HEK293T (cell line): ENCODE data around the gene GRID1.

Experiments
- CTCF ChIA-PET: fragments of 350-600 bp; formaldehyde crosslinking; extraction: SDS; loops from one replicate; lab custom pipeline; 2021; ENCODE audit warnings: antibody characterized with exemption, inconsistent platforms; lab: Yijun Ruan, JAX
- POLR2A ChIA-PET: fragments of 350-600 bp; formaldehyde crosslinking; extraction: SDS; loops from one replicate; lab custom pipeline; 2020; ENCODE audit warnings: antibody characterized with exemption, inconsistent platforms; lab: Yijun Ruan, JAX
- DNase-seq: peaks from one replicate; pipeline ENCODE4 v3.0.0; 2012; ENCODE audit warnings: mixed read lengths; ENCODE audit errors: extremely low spot score
- ARNT ChIP-seq: fragments of 450-650 bp; IDR thresholded peaks from 2 replicates; pipeline ENCODE4 v1.6.1; 2017; ENCODE audit warnings: mild to moderate bottlenecking
- BHLHE40 ChIP-seq: fragments of 450-650 bp; IDR thresholded peaks from 2 replicates; pipeline ENCODE4 v1.6.1; 2016; ENCODE audit warnings: mild to moderate bottlenecking, moderate library complexity, borderline replicate concordance
- CTBP1 ChIP-seq: fragments of 450-650 bp; IDR thresholded peaks from 2 replicates; pipeline ENCODE4 v1.6.1; 2016; ENCODE audit warnings: borderline replicate concordance
- ELF4 ChIP-seq: fragments of 450-650 bp; IDR thresholded peaks from 2 replicates; pipeline ENCODE4 v1.6.1; 2017; ENCODE audit warnings: antibody characterized with exemption
- FOXA1 ChIP-seq: fragments of 450-650 bp; IDR thresholded peaks from 2 replicates; pipeline ENCODE4 v1.6.1; 2016; ENCODE audit warnings: mild to moderate bottlenecking
- FOXK2 ChIP-seq: fragments of 450-650 bp; IDR thresholded peaks from 2 replicates; pipeline ENCODE4 v1.6.1; 2016; ENCODE audit warnings: mild to moderate bottlenecking
- FOXM1 ChIP-seq: fragments of 450-650 bp; IDR thresholded peaks from 2 replicates; pipeline ENCODE4 v1.6.1; 2017; ENCODE audit warnings: mild to moderate bottlenecking, borderline replicate concordance
- HDGF ChIP-seq: fragments of 450-650 bp; IDR thresholded peaks from 2 replicates; pipeline ENCODE4 v1.6.1; 2017; ENCODE audit warnings: antibody characterized with exemption, borderline replicate concordance
- L3MBTL2 ChIP-seq: fragments of 450-650 bp; conservative IDR thresholded peaks from 2 replicates; pipeline ENCODE4 v1.6.1; 2016; ENCODE audit warnings: mild to moderate bottlenecking
- LEF1 ChIP-seq: fragments of 450-650 bp; IDR thresholded peaks from 2 replicates; pipeline ENCODE4 v1.6.1; 2017; ENCODE audit warnings: mild to moderate bottlenecking, borderline replicate concordance
- NFRKB ChIP-seq: fragments of 450-650 bp; IDR thresholded peaks from 2 replicates; pipeline ENCODE4 v1.6.1; 2016; ENCODE audit warnings: mild to moderate bottlenecking, moderate library complexity
- SP1 ChIP-seq: fragments of 450-650 bp; IDR thresholded peaks from 2 replicates; pipeline ENCODE4 v1.6.1; 2017
- SUZ12 ChIP-seq: fragments of 450-650 bp; IDR thresholded peaks from 2 replicates; pipeline ENCODE4 v1.6.1; 2016; ENCODE audit warnings: mild to moderate bottlenecking
- TARDBP ChIP-seq: fragments of 450-650 bp; IDR thresholded peaks from 2 replicates; pipeline ENCODE4 v1.6.1; 2016
- ZNF384 ChIP-seq: fragments of 450-650 bp; IDR thresholded peaks from 2 replicates; pipeline ENCODE4 v1.6.1; 2016
- TF ChIP-seq, protein P1 (sequence below): fragments of 450-650 bp; IDR thresholded peaks from 2 replicates; pipeline ENCODE4 v1.6.1; 2016

Gene GRID1

DNA sequence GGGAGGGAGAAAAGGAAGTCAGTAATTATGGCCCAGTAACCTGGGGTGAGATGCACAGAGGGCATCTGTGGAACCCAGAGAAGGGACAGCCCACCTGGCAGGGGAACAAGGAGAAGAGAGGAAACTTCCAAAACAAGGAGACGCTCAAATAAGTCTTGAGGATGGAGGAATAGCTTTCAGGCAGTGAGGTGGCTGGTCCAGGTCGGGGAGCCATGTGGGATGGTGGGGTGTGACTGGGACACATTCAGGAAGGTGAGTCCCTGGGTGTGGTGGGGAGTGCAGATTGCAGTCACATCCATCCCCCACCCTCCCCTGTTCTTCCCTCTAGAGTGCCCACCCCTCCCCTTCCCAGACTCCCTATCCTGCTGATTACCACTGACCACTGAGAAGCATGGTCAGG, 175.4 kb downstream of the GRID1 start:
- CTCF ChIA-PET, result interaction anchor here (0.6 to 0.9 kb wide), 2 partner anchors 36 to 1408 kb away, joined by 3 read pairs; no protein-coding TSS in a partner anchor

DNA sequence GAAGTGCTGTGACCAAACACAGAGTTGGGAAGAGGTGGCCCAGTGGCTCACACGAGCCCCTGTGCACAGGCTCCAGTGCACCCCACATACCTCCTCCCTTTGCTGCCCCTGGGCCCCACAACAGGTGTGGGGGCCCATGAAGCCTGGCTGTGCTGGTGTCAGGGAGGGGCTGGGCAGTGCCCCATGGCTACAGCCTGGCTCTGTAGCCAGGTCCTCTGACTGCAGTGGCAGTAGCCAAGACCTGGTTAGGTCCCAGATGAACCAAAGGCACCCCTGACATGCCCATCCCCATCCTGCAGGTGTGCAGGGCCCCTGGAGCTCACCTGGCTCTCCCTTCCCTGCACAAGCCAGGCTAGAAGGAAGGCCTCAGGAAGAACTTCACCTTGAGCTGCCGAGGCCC, 176.3 kb downstream of the GRID1 start:
- ChIA-PET CTCF (interaction anchor here (0.9 kb wide), 1 partner anchor 37 kb away, joined by 3 read pairs; no protein-coding TSS in a partner anchor), POLR2A (no interaction called here)

More for the DNA sequence above, 175.4 kb downstream of the GRID1 start:
- no peak for DNase-seq
- TF ChIP-seq SUZ12 (no peak), BHLHE40 (no peak), FOXA1 (no peak), ARNT (no peak), CTBP1 (no peak), ELF4 (no peak), ZNF384 (no peak), LEF1 (no peak), FOXM1 (no peak), HDGF (no peak), L3MBTL2 (no peak)
- TF ChIP-seq, protein P1, sequence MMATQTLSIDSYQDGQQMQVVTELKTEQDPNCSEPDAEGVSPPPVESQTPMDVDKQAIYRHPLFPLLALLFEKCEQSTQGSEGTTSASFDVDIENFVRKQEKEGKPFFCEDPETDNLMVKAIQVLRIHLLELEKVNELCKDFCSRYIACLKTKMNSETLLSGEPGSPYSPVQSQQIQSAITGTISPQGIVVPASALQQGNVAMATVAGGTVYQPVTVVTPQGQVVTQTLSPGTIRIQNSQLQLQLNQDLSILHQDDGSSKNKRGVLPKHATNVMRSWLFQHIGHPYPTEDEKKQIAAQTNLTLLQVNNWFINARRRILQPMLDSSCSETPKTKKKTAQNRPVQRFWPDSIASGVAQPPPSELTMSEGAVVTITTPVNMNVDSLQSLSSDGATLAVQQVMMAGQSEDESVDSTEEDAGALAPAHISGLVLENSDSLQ, result no peak
- POLR2A ChIA-PET, result no interaction called here

DNA sequence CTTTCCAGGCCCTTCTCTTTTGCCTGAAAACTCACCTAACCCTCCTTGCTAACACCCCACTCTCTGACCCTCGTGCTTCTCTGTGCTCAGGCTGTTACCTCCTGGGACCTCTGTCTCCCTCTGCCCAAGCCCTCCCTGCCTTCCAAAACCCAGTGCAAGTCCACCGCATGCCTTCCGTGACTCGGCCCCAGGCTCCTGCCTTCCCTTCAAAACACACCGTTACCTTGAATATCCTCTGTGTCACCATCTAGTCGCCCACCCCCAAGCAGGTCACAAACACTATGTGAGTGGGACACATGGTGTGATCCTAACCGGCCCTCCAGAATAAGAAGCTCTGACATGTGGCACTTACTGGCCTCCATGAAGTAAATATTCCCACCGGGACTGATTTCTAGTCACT, 176.7 kb downstream of the GRID1 start:
- TF ChIP-seq ARNT (no peak), ELF4 (no peak), SP1 (no peak), L3MBTL2 (no peak), NFRKB (no peak), LEF1 (no peak), CTBP1 (no peak), TARDBP (no peak), FOXM1 (no peak)
- TF ChIP-seq, protein P1, result no peak
- CTCF ChIA-PET, result no interaction called here
- POLR2A ChIA-PET, result no interaction called here
- no peak for DNase-seq

More for the DNA sequence above, 176.3 kb downstream of the GRID1 start:
- no peak for DNase-seq
- no peak for TF ChIP-seq FOXM1
- no peak for TF ChIP-seq NFRKB
- no peak for TF ChIP-seq ARNT
- no peak for TF ChIP-seq FOXA1
- no peak for TF ChIP-seq ZNF384
- no peak for TF ChIP-seq CTBP1

DNA sequence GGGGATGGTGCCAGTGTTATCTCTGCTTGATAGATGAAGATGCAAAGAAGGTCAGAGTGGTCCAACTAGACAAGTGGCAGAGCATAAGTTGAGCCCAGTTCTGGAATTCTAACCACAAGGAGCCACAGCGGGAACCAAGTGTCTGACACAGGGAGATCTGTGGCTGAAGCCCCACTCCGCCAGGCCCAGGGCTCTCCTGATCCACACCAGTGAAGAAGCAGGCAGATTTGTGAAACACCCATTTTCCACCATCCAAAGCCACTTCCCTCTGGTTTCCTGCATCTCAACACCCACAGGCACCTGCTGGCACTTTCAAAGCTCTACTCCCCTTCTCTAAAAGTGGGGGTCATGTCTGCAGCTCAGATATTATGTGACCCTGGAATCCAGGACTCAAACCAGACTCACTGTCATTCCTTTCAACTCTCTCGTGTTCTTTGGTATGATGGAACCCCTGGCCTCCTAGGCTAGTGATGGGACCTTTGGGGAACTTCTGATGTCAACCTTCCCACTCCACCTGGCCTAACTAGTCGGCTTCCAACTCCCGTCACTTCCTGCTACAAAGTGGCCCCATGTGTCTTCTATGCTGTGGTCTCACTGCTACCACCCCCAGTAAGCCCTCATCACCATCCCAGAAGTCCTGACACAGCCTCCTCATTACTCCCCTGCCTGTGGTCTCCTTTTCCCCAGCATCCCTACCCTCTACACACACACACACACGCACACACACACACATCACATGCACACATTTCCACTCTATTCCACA, 177.6 kb downstream of the GRID1 start:
- ChIA-PET CTCF (no interaction called here), POLR2A (no interaction called here)
- TF ChIP-seq FOXK2, result no peak
- TF ChIP-seq HDGF, result no peak
- no peak for TF ChIP-seq ARNT
- TF ChIP-seq SP1, result no peak
- TF ChIP-seq L3MBTL2, result no peak
- TF ChIP-seq NFRKB, result no peak
- TF ChIP-seq ELF4, result no peak
- TF ChIP-seq SUZ12, result no peak
- no peak for TF ChIP-seq FOXM1
- no peak for TF ChIP-seq BHLHE40
- no peak for TF ChIP-seq TARDBP
- no peak for TF ChIP-seq CTBP1
- TF ChIP-seq FOXA1, result no peak
- no peak for DNase-seq

DNA sequence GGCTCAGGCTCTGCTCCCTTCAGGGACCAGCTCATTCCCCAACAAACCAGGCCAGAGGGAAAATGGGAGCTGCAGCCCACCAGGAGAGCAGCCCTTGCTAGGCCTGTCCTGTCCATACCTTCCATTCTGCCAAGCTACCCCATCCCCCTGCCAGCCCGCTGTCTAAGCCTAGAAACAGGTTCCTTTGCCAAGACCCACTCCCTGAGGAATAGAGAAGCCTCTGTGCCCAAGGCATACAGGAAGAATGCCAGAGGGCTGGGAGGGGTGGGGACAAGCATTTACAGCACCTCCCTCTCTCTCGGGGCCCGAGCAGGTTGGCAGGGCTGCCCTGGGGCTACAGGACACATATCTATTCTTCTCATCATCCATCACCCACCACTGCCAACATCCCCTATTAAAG, 178.3 kb downstream of the GRID1 start:
- TF ChIP-seq NFRKB, result no peak
- ChIA-PET POLR2A (no interaction called here), CTCF (no interaction called here)
- DNase-seq, result no peak

DNA sequence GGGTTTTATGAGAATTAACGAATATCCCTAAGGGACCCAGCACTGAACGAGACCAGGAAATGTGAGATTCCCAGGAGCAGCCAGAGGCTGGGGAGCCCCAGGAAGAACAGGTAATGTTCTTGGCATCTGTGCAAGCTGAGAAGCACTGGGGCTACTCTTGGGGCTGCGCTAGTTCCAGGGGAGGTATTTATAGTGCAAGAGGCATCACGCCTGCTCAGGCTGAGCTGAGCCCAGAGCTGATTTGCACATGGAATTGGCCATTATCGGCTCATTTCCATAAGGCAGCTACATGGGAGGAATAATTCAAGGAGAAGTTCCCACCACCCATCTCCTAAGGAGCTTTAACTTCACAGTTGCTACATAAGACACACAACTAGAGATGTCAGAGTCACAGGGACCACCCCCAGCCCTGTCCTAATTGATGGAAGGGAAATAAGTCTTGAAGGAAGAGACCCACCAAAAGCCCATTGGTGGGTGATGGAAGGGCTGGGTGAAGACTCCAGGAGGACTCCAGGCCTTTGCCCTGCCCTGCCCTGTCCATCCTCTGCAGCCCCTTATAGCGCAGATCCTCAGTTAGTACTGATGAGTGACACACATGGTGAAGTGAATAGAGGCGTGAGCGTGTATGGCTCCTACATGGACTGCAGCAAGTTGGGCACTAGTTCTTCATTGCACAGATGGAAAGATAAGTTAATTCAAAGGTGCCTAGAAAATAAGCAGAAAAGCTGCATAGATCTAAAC, 178.9 kb downstream of the GRID1 start:
- POLR2A ChIA-PET, result no interaction called here

More for the DNA sequence above, 178.9 kb downstream of the GRID1 start:
- no peak for TF ChIP-seq CTBP1
- no peak for TF ChIP-seq NFRKB
- no peak for TF ChIP-seq SUZ12
- no peak for TF ChIP-seq SP1
- no peak for TF ChIP-seq ELF4
- no peak for TF ChIP-seq ARNT
- TF ChIP-seq L3MBTL2, result no peak
- TF ChIP-seq, protein P1, result no peak
- TF ChIP-seq BHLHE40, result no peak
- TF ChIP-seq FOXA1, result no peak
- no peak for TF ChIP-seq LEF1
- TF ChIP-seq TARDBP, result no peak
- no peak for TF ChIP-seq HDGF
- no peak for TF ChIP-seq FOXK2
- no peak for TF ChIP-seq ZNF384
- TF ChIP-seq FOXM1, result no peak
- no peak for DNase-seq
- CTCF ChIA-PET, result no interaction called here
